Mucosa of stomach (tissue), 1 donor: ENCODE data around the gene TMEM109.

Source experiments
- H3K27me3 ChIP-seq: one replicate; pipeline ENCODE4 v1.7.0; 2013; ENCODE audit warnings: mild to moderate bottlenecking, low read length; ENCODE audit not compliant: control insufficient read depth, insufficient read depth
- H3K36me3 ChIP-seq: one replicate; pipeline ENCODE4 v1.7.0; 2013; ENCODE audit warnings: low read length; ENCODE audit not compliant: control insufficient read depth, insufficient read depth
- H3K4me1 ChIP-seq: one replicate; pipeline ENCODE4 v1.7.0; 2013; ENCODE audit warnings: mild to moderate bottlenecking, low read length; ENCODE audit not compliant: control insufficient read depth, insufficient read depth
- H3K4me3 ChIP-seq: one replicate; pipeline ENCODE4 v1.7.0; 2013; ENCODE audit warnings: low read length
- H3K9ac ChIP-seq: one replicate; pipeline ENCODE4 v1.7.0; 2013; ENCODE audit warnings: mild to moderate bottlenecking, low read length, moderate library complexity
- H3K9me3 ChIP-seq: one replicate; pipeline ENCODE4 v1.7.0; 2013; ENCODE audit warnings: mild to moderate bottlenecking, low read length, moderate library complexity; ENCODE audit not compliant: control insufficient read depth
- donor health status: Pancreatic carcinoma.

TMEM109 gene

DNA sequence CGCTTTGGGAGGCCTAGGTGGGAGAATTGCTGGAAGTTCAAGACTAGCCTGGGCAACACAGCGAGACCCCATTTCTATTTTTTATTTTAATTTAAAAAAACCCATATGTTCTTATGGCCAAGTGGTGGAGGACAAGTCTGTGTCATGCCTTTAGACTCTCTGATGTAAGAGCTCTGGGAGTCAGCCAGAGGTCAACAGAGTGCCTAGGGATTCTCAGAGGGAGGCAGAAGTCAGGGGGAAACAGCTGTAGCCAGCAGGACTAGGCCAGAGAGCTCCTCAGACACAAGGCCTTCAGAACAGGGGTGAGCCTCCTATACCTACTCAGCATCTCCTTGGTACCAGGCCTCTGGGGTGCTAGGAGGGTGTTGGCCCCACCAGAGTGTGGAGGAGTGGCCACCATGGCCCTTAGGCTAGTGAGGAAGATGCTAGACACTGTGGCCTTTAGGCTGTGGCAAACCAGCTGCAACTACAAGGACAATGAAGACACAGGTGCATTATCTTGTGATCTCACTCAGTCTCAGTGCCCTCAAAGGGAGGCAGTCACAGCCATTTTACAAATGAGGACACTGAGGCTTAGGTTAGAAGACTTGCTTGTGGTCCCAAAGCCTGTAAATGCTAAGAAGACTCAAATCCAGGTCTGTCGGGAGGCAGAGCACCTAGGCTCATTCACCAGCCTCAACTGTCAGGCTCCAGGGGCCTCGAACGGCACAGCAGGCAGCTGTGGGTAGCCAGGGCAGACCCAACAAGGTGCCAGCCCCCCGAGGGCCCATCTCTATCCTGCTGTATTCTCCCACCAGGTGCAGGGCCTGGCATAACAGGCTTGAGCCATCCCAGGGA, 41.6 kb upstream of the TMEM109 start:
- H3K9ac ChIP-seq, result no peak overlapping the region
- H3K36me3 ChIP-seq, result no peaks in the 10 kb centered on the region
- H3K4me3 ChIP-seq, result no peak overlapping the region
- no peaks in the 10 kb centered on the region for H3K9me3 ChIP-seq
- H3K4me1 ChIP-seq, result peaks cover 5% of the 10 kb centered on the region
- H3K27me3 ChIP-seq, result no peaks in the 10 kb centered on the region

DNA sequence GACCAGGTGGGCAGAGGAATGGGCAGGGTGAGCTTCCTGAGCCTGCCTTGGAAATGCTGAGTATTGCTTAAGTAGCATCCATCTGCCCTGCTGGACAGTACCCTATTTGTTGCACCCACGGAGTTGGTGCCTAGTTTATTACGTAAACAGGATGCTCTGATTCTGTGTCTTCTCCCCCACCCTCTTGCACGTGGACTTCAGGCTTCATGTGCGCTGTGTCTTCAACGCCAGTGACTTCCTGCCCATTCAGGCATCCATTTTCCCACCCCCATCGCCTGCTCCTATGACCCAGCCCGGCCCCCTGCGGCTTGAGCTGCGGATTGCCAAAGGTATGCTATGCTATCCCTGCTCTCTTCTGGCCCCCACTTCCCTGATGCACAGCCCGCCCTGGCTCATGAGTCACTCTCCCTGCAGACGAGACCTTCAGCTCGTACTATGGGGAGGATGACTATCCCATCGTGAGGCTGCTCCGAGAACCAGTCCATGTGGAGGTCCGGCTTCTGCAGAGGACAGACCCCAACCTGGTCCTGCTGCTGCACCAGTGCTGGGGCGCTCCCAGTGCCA, 40.9 kb upstream of the TMEM109 start:
- Histone ChIP-seq H3K4me1 (peaks cover 7% of the 10 kb centered on the region), H3K9me3 (no peaks in the 10 kb centered on the region)

DNA sequence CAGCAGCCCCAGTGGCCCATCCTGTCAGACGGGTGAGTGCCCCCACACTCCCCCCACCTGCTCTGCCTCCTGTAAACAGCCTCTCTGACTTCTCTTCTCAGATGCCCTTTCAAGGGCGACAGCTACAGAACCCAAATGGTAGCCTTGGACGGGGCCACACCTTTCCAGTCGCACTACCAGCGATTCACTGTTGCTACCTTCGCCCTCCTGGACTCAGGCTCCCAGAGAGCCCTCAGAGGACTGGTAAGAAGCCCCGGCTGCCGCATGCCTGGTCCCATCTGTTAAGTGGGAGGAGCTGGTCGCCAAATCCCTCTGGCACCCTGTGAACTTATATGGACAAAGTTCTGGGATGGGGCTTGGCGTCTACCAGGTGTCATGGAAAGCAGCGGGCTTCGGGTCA, 40.4 kb upstream of the TMEM109 start:
- Histone ChIP-seq H3K36me3 (no peaks in the 10 kb centered on the region), H3K9me3 (no peaks in the 10 kb centered on the region), H3K4me1 (peaks cover 9% of the 10 kb centered on the region), H3K4me3 (no peak overlapping the region), H3K9ac (no peak overlapping the region), H3K27me3 (no peaks in the 10 kb centered on the region)

More for the DNA sequence above, 40.9 kb upstream of the TMEM109 start:
- Histone ChIP-seq H3K27me3 (no peaks in the 10 kb centered on the region), H3K4me3 (no peak overlapping the region), H3K9ac (no peak overlapping the region), H3K36me3 (no peaks in the 10 kb centered on the region)

DNA sequence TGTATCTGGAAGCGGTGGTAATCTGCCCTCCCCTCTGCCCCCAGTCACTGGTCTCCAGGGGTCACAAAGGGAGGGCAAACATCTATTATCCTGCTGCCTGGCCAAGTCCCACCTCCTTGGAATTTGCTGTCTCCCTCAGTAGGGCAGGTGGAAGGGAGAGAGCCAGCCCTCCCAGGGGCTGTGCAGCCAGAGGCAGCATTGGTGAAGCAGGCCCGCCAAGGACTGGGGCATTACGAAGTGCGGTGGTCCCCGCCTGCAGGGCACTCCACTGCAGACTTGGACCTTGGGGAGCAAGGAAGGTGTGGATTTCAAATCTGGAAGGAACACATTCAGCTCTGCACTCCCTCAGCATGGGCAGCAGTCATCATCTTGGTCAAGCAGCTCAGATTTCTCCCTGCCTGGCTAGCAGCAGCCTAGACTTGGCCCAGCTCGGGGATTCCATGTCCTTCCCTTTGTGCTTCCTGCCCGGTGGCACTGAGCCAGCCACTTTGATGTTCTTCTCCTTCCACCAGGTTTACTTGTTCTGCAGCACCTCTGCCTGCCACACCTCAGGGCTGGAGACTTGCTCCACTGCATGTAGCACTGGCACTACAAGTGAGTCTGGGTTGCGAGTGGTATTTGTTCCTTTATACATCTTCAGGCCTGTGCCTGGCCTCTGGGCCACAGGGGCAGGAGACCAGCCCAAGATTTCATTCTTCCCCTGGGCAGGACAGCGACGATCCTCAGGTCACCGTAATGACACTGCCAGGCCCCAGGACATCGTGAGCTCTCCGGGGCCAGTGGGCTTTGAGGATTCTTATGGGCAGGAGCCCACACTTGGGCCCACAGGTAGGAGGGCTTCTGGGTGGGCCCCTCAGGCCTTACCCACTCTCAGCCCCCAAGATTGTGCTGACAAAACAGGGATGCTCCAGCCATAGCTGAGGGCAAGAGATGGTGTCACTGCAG, 39.3 kb upstream of the TMEM109 start:
- H3K9ac ChIP-seq, result no peak overlapping the region
- H3K27me3 ChIP-seq, result no peaks in the 10 kb centered on the region
- H3K9me3 ChIP-seq, result no peaks in the 10 kb centered on the region
- no peak overlapping the region for H3K4me3 ChIP-seq
- H3K36me3 ChIP-seq, result no peaks in the 10 kb centered on the region
- H3K4me1 ChIP-seq, result peaks cover 9% of the 10 kb centered on the region

DNA sequence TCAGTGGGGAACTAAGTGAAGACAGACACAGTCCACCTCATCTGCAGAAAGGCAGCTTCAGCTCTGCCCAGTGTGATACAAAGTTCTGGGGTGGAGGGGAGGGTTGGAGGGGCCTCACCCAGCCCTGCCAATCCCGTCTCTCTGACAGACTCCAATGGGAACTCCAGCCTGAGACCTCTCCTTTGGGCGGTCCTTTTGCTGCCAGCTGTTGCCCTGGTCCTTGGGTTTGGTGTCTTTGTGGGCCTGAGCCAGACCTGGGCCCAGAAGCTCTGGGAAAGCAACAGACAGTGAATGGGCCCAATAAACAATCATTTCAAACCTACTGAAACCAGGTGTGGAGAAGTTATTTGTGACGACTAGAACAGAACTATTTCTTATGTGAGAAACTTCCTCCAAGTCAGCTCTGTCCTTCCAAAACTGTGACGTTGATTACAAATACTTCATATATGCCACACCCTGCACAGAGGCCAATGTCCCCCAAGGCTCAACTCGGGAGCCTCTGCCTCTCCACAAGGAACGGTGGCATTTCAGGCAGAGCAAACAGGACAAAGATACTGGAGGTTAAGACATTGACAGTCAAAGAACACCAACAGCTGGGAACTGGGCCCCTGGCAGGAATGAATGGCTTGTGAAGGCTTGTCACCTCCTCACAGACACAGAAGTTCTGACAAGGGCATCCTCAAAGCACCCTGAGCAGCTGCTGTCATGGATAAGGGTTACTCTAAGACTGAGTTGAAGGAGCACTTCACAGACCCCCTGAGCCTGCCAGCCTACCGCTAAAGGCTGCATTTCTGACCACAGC, 38.4 kb upstream of the TMEM109 start:
- Histone ChIP-seq H3K4me1 (peaks cover 9% of the 10 kb centered on the region), H3K4me3 (no peak overlapping the region), H3K36me3 (no peaks in the 10 kb centered on the region), H3K9me3 (no peaks in the 10 kb centered on the region), H3K27me3 (no peaks in the 10 kb centered on the region), H3K9ac (no peak overlapping the region)

DNA sequence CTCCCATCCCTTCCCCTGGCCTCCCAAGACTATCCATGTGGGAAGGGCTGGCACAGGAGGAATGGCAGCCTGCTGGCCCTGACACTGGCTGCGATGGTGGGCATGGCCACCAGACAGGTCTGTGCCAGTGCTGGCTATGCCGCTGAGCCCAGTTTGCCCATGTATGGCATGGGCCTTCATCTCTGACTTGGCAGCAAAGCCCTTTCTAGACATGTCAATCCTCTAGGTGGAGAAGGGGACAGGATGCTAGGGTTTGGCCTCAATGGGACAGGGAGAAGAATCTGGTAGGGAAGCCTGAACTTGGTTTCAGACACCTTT, 37.8 kb upstream of the TMEM109 start:
- Histone ChIP-seq H3K9ac (no peak overlapping the region), H3K9me3 (no peaks in the 10 kb centered on the region), H3K36me3 (no peaks in the 10 kb centered on the region), H3K4me3 (no peak overlapping the region), H3K4me1 (peaks cover 13% of the 10 kb centered on the region), H3K27me3 (no peaks in the 10 kb centered on the region)

DNA sequence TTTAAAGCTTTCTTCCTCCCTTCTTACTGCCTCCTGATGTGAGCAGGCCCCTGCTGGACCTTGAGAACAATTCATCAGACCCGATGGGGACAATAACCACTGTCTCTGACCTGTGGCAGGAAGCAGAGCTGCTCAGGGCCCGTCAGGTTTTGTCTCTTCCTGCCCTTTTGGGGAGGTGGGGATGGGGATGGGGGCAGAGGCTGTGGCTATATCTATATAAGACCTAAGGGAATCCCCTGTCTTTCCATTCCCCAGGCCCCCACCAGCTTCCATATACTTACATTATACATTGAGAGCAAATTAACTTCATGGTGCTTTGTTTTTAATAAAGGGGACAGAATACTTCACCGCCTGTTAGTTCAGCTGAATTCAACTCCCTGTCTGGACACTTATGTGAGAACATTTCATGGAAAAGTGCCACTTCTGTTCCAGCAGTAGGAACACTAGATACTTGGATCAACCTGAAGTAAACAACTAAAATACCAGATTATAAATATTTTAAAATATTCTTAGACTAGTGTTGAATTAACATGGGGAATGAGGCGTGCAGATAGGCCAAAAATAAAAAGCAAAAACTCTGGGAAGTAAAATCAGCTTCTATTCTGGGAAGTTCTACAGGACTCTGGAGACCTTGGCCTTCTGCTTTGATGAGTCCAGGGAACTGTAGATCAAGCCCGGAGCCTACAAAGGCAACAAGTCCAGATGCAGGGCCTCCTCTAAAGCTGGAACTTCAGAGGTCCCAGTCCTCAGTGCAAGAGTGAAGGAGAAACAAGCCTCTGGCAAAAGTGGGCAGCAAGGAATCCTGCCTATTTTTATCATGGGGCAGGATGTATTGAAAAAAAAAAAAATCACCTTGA, 35.5 kb upstream of the TMEM109 start:
- Histone ChIP-seq H3K27me3 (no peaks in the 10 kb centered on the region), H3K4me3 (no peak overlapping the region), H3K9me3 (no peaks in the 10 kb centered on the region), H3K4me1 (peaks cover 8% of the 10 kb centered on the region), H3K9ac (no peak overlapping the region), H3K36me3 (no peaks in the 10 kb centered on the region)

DNA sequence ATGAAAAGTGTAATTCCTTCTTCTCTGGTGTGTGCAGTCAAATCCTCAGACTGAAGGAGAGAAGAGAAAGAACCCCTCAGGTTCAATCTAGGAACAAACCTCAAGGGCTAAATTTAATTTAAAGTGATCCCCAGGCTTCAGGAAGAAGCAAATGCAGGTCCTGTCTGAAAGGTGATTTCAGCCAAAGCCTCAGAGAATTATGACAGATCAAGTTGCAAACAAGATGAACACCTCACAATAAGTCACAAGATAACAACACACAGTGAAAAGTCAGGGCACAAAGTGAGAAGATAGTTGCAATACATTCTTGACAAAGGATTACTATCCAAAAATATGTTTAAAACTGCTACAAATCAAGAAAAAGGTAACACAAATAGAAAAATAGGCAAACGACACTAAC, 34.9 kb upstream of the TMEM109 start:
- H3K27me3 ChIP-seq, result no peaks in the 10 kb centered on the region
- H3K36me3 ChIP-seq, result no peaks in the 10 kb centered on the region
- H3K4me3 ChIP-seq, result no peak overlapping the region
- no peak overlapping the region for H3K9ac ChIP-seq
- H3K9me3 ChIP-seq, result no peaks in the 10 kb centered on the region
- peaks cover 8% of the 10 kb centered on the region for H3K4me1 ChIP-seq

DNA sequence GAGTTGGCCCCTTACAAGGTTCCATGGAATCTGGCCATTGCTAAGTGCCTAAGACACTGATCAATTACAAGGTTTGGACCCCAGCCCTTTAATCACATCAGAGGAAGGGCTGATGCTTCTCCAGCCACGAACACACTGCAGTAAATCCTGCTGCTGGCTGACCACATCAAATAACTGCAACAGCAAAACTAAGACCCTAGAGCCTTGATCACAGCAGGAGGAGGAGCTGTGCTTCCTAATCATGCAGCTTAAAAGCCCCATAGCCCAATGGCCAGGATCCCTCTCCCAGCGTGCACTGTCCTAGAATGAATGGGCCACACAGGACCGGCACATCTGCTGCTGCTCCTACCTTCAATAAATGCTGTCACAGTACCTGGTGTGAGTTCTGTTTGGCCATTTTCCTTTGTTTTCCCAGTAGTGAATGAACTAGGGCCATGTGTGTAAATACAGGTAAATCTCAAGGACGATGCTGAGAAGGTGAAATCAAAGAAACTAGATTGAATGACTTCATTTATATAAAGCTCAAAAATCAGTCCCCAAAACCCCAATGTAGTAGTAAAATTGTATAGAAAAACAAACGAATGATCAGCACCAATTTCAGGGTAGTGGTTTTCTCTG, 33.9 kb upstream of the TMEM109 start:
- Histone ChIP-seq H3K36me3 (no peaks in the 10 kb centered on the region), H3K4me1 (peaks cover 8% of the 10 kb centered on the region), H3K4me3 (no peak overlapping the region), H3K9me3 (no peaks in the 10 kb centered on the region), H3K9ac (no peak overlapping the region), H3K27me3 (no peaks in the 10 kb centered on the region)

DNA sequence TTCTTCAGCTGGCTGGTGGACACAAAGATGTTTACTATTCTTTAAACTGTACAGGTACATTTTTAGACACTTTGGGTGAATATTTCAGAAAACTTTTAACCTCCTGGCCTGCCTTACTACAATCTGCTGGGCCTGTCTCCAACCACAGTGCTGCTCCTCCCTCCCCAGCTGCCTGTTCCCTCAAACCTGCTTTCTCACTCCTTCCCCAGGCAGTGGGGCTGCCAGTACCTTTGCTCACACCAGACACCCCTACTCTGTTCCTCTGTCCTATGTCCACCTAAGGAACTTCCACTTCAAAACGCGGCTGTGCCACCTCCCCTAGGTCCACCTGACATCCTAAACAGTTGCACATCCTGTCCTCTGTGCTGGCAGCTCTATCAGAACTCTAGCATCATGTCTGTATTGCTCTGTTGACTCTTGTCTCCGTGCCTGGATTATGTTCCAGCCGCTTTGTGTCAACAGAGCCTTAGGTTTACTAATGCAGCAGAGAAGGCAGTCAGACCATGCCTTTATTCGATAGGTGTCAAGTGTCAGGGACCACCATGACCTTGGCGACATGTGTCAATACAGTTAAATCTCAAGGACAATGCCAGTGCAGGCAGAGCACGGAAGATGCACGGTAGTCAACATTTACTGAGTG, 33.2 kb upstream of the TMEM109 start:
- Histone ChIP-seq H3K9ac (no peak overlapping the region), H3K4me3 (no peak overlapping the region), H3K27me3 (no peaks in the 10 kb centered on the region), H3K36me3 (no peaks in the 10 kb centered on the region), H3K9me3 (no peaks in the 10 kb centered on the region), H3K4me1 (peaks cover 8% of the 10 kb centered on the region)
